ENCODE measurements around the gene SPECC1.
A peak's percentile ranks its signal among the peaks of the same experiment; 100 is the strongest.
"Not testable (repeated sequence)": the region's sequence is repeated elsewhere in the genome, so short reads cannot be mapped to it uniquely, and the experiment has no call there.

Gene SPECC1

DNA sequence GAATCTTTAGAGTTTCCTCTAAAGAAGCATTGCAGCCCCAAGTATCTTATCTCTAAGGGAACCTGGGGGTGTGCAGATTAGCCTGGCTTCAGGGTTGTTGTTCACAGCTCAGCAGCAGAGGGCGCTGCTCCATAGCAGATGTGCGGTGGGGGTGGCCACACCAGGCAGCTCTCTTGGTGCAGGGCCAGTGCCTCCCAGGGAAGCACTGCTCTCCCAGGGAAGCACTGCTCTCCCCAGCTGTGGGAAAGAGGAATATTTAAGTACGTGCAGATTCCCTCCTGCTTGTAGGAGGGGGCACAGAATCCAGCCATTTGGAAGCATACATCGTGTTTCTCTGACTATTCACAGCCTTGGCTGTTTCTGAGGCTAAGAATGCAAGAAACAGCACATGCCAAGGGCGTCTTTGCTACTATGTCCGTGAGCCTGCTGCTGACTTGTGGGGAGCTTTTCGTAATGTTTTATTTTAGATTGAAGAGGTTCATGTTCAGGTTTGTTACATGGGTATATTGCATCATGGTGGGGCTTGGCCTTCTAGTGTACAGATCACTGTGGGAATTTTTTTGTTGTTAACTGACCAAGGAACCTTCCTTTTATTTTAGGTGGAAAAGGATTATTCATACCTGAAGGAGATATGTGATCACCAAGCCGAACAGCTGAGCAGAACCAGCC lies 217.8 kb downstream of the SPECC1 start:
- TF ChIP-seq, protein P1, sequence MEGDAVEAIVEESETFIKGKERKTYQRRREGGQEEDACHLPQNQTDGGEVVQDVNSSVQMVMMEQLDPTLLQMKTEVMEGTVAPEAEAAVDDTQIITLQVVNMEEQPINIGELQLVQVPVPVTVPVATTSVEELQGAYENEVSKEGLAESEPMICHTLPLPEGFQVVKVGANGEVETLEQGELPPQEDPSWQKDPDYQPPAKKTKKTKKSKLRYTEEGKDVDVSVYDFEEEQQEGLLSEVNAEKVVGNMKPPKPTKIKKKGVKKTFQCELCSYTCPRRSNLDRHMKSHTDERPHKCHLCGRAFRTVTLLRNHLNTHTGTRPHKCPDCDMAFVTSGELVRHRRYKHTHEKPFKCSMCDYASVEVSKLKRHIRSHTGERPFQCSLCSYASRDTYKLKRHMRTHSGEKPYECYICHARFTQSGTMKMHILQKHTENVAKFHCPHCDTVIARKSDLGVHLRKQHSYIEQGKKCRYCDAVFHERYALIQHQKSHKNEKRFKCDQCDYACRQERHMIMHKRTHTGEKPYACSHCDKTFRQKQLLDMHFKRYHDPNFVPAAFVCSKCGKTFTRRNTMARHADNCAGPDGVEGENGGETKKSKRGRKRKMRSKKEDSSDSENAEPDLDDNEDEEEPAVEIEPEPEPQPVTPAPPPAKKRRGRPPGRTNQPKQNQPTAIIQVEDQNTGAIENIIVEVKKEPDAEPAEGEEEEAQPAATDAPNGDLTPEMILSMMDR (IDR thresholded peaks at IDR 0.05; ENCODE audit: control insufficient read depth, extremely low read depth, insufficient read depth), result peak; percentile 80
- DNase-seq (ENCODE audit: low read depth), result no peak
- H3K4me3 ChIP-seq (ENCODE audit: low read depth, low read length), result no peak overlapping the region

GRCh38 chr17:20227720-20228370 lies 218.7 kb downstream of the SPECC1 start:
- not testable (repeated sequence) for H3K4me3 ChIP-seq (ENCODE audit: low read depth, low read length); DNase-seq (ENCODE audit: low read depth)

GRCh38 chr17:20228410-20228809 lies 219.3 kb downstream of the SPECC1 start:
- no peak for DNase-seq (ENCODE audit: low read depth)
- H3K4me3 ChIP-seq (ENCODE audit: low read depth, low read length), result no peak overlapping the region
- TF ChIP-seq, protein P1 (IDR thresholded peaks at IDR 0.05; ENCODE audit: control insufficient read depth, extremely low read depth, insufficient read depth), result no peak

DNA sequence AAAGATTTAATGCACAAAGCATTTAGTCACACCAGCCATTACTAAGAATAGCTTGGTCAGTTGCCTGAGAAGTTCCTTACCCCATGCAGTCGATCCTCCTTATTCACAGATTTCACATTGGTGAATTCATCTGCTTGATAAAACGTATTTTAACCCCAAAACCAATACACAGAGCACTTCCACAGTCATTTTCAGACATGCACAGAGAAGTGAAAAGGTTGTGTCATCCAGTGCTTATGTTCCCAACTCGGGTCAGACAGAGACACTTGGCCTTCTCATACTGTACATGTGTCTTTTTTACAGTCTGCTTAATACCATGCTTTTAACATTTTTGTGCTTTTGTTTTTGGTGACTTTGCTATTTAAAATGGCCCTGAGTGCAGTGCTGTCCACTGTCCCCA lies 219.7 kb downstream of the SPECC1 start:
- no peak for DNase-seq (ENCODE audit: low read depth)
- TF ChIP-seq, protein P1 (IDR thresholded peaks at IDR 0.05; ENCODE audit: control insufficient read depth, extremely low read depth, insufficient read depth), result no peak
- H3K4me3 ChIP-seq (ENCODE audit: low read depth, low read length), result no peak overlapping the region

GRCh38 chr17:20230924-20231323 lies 221.8 kb downstream of the SPECC1 start:
- no peak for DNase-seq (ENCODE audit: low read depth)
- TF ChIP-seq, protein P1 (IDR thresholded peaks at IDR 0.05; ENCODE audit: control insufficient read depth, extremely low read depth, insufficient read depth), result no peak
- H3K4me3 ChIP-seq (ENCODE audit: low read depth, low read length), result no peak overlapping the region

GRCh38 chr17:20232611-20233010 lies 223.5 kb downstream of the SPECC1 start:
- no peak overlapping the region for H3K4me3 ChIP-seq (ENCODE audit: low read depth, low read length)
- no peak for DNase-seq (ENCODE audit: low read depth)
- TF ChIP-seq, protein P1 (IDR thresholded peaks at IDR 0.05; ENCODE audit: control insufficient read depth, extremely low read depth, insufficient read depth), result no peak

GRCh38 chr17:20234276-20234675 lies 225.1 kb downstream of the SPECC1 start:
- H3K4me3 ChIP-seq (ENCODE audit: low read depth, low read length), result no peak overlapping the region
- no peak for DNase-seq (ENCODE audit: low read depth)
- TF ChIP-seq, protein P1 (IDR thresholded peaks at IDR 0.05; ENCODE audit: control insufficient read depth, extremely low read depth, insufficient read depth), result no peak
